ENCODE data around the gene APCDD1.

APCDD1 gene

GRCh38 chr18:10420561-10421352 lies 33.7 kb upstream of the APCDD1 start:
- peaks cover 8% of the 10 kb centered on the region for H3K27me3 Mint-ChIP-seq
- H3K27ac Mint-ChIP-seq: no peak overlapping the region
- H3K9me3 Mint-ChIP-seq: no peaks in the 10 kb centered on the region
- H3K4me3 Mint-ChIP-seq: no peak overlapping the region
- H3K36me3 Mint-ChIP-seq: no peaks in the 10 kb centered on the region
- no peaks in the 10 kb centered on the region for H3K4me1 Mint-ChIP-seq

GRCh38 chr18:10421859-10422258 lies 32.6 kb upstream of the APCDD1 start:
- H3K27ac Mint-ChIP-seq: no peak overlapping the region
- no peaks in the 10 kb centered on the region for H3K4me1 Mint-ChIP-seq
- no peak overlapping the region for H3K4me3 Mint-ChIP-seq
- no peaks in the 10 kb centered on the region for H3K36me3 Mint-ChIP-seq
- peaks cover 7% of the 10 kb centered on the region for H3K27me3 Mint-ChIP-seq
- H3K9me3 Mint-ChIP-seq: no peaks in the 10 kb centered on the region

- Mint-ChIP-seq H3K9me3 (no peaks in the 10 kb centered on the region), H3K36me3 (no peaks in the 10 kb centered on the region), H3K4me1 (no peaks in the 10 kb centered on the region), H3K27ac (no peak overlapping the region), H3K4me3 (no peak overlapping the region), H3K27me3 (peaks cover 7% of the 10 kb centered on the region)
Observed at GRCh38 chr18:10422731-10423130, 31.7 kb upstream of the APCDD1 start.

GRCh38 chr18:10424585-10425307 lies 29.7 kb upstream of the APCDD1 start:
- Mint-ChIP-seq H3K4me3 (no peak overlapping the region), H3K4me1 (no peaks in the 10 kb centered on the region), H3K36me3 (no peaks in the 10 kb centered on the region), H3K9me3 (no peaks in the 10 kb centered on the region), H3K27me3 (peaks cover 8% of the 10 kb centered on the region), H3K27ac (no peak overlapping the region)

- Mint-ChIP-seq H3K27me3 (peaks cover 1% of the 10 kb centered on the region), H3K27ac (no peak overlapping the region), H3K36me3 (no peaks in the 10 kb centered on the region), H3K4me3 (no peak overlapping the region), H3K9me3 (no peaks in the 10 kb centered on the region), H3K4me1 (no peaks in the 10 kb centered on the region)
Observed at GRCh38 chr18:10430677-10431076, 23.8 kb upstream of the APCDD1 start.

GRCh38 chr18:10431680-10432079 lies 22.8 kb upstream of the APCDD1 start:
- H3K4me3 Mint-ChIP-seq: no peak overlapping the region
- no peaks in the 10 kb centered on the region for H3K4me1 Mint-ChIP-seq
- H3K27me3 Mint-ChIP-seq: peaks cover 1% of the 10 kb centered on the region
- H3K36me3 Mint-ChIP-seq: no peaks in the 10 kb centered on the region
- H3K27ac Mint-ChIP-seq: no peak overlapping the region
- no peaks in the 10 kb centered on the region for H3K9me3 Mint-ChIP-seq

GRCh38 chr18:10432781-10433180 lies 21.7 kb upstream of the APCDD1 start:
- Mint-ChIP-seq H3K4me3 (no peak overlapping the region), H3K9me3 (no peaks in the 10 kb centered on the region)

GRCh38 chr18:10436160-10436559 lies 18.3 kb upstream of the APCDD1 start:
- Mint-ChIP-seq H3K27ac (no peak overlapping the region), H3K9me3 (no peaks in the 10 kb centered on the region), H3K27me3 (no peaks in the 10 kb centered on the region), H3K4me3 (no peak overlapping the region), H3K36me3 (no peaks in the 10 kb centered on the region), H3K4me1 (no peaks in the 10 kb centered on the region)

More at GRCh38 chr18:10432781-10433180, 21.7 kb upstream of the APCDD1 start:
- Mint-ChIP-seq H3K4me1 (no peaks in the 10 kb centered on the region), H3K27ac (no peak overlapping the region), H3K36me3 (no peaks in the 10 kb centered on the region), H3K27me3 (peaks cover 1% of the 10 kb centered on the region)

GRCh38 chr18:10437837-10438236 lies 16.6 kb upstream of the APCDD1 start:
- Mint-ChIP-seq H3K4me1 (no peaks in the 10 kb centered on the region), H3K27ac (no peak overlapping the region), H3K9me3 (no peaks in the 10 kb centered on the region), H3K36me3 (no peaks in the 10 kb centered on the region), H3K4me3 (no peak overlapping the region), H3K27me3 (no peaks in the 10 kb centered on the region)

GRCh38 chr18:10439898-10440297 lies 14.5 kb upstream of the APCDD1 start:
- H3K36me3 Mint-ChIP-seq: no peaks in the 10 kb centered on the region
- H3K27ac Mint-ChIP-seq: no peak overlapping the region
- H3K9me3 Mint-ChIP-seq: no peaks in the 10 kb centered on the region
- no peak overlapping the region for H3K4me3 Mint-ChIP-seq
- no peaks in the 10 kb centered on the region for H3K4me1 Mint-ChIP-seq
- peaks cover 6% of the 10 kb centered on the region for H3K27me3 Mint-ChIP-seq

GRCh38 chr18:10440884-10441283 lies 13.6 kb upstream of the APCDD1 start:
- Mint-ChIP-seq H3K36me3 (no peaks in the 10 kb centered on the region), H3K4me1 (no peaks in the 10 kb centered on the region), H3K9me3 (no peaks in the 10 kb centered on the region), H3K27ac (no peak overlapping the region), H3K27me3 (peaks cover 7% of the 10 kb centered on the region), H3K4me3 (no peak overlapping the region)

- H3K36me3 Mint-ChIP-seq: no peaks in the 10 kb centered on the region
- H3K27ac Mint-ChIP-seq: no peak overlapping the region
- H3K9me3 Mint-ChIP-seq: no peaks in the 10 kb centered on the region
- peaks cover 8% of the 10 kb centered on the region for H3K27me3 Mint-ChIP-seq
- no peaks in the 10 kb centered on the region for H3K4me1 Mint-ChIP-seq
- no peak overlapping the region for H3K4me3 Mint-ChIP-seq
Observed at GRCh38 chr18:10441472-10441871, 13.0 kb upstream of the APCDD1 start.

GRCh38 chr18:10442551-10442971 lies 11.9 kb upstream of the APCDD1 start:
- peaks cover 8% of the 10 kb centered on the region for H3K27me3 Mint-ChIP-seq
- no peaks in the 10 kb centered on the region for H3K9me3 Mint-ChIP-seq
- no peak overlapping the region for H3K27ac Mint-ChIP-seq

GRCh38 chr18:10443001-10443400 lies 11.4 kb upstream of the APCDD1 start:
- Mint-ChIP-seq H3K4me1 (no peaks in the 10 kb centered on the region), H3K27ac (no peak overlapping the region), H3K36me3 (no peaks in the 10 kb centered on the region), H3K4me3 (no peak overlapping the region), H3K27me3 (peaks cover 8% of the 10 kb centered on the region), H3K9me3 (no peaks in the 10 kb centered on the region)

More at GRCh38 chr18:10442551-10442971, 11.9 kb upstream of the APCDD1 start:
- H3K4me3 Mint-ChIP-seq: no peak overlapping the region
- H3K36me3 Mint-ChIP-seq: no peaks in the 10 kb centered on the region
- no peaks in the 10 kb centered on the region for H3K4me1 Mint-ChIP-seq

- Mint-ChIP-seq H3K36me3 (no peaks in the 10 kb centered on the region), H3K9me3 (no peaks in the 10 kb centered on the region), H3K27me3 (peaks cover 8% of the 10 kb centered on the region), H3K27ac (no peak overlapping the region), H3K4me1 (no peaks in the 10 kb centered on the region), H3K4me3 (no peak overlapping the region)
Observed at GRCh38 chr18:10444314-10445006, 10.0 kb upstream of the APCDD1 start.

- Mint-ChIP-seq H3K9me3 (no peaks in the 10 kb centered on the region), H3K36me3 (no peaks in the 10 kb centered on the region), H3K27me3 (peaks cover 17% of the 10 kb centered on the region), H3K27ac (no peak overlapping the region), H3K4me1 (no peaks in the 10 kb centered on the region), H3K4me3 (no peak overlapping the region)
Observed at GRCh38 chr18:10449396-10449795, 5.0 kb upstream of the APCDD1 start.

Measured in activated naive CD4-positive, alpha-beta T cell treated with anti-CD3 and anti-CD28 coated beads, Interleukin-2, amount 50 U/mL, for 24 hours (primary cell).